HPDE6-E6E7 (cell line): ENCODE measurements around the gene MRPS2.
"Not testable (repeated sequence)": the region's sequence is repeated elsewhere in the genome, so short reads cannot be mapped to it uniquely, and the experiment has no call there.

Experiments used
- DNase-seq: peaks from one replicate; pipeline ENCODE4 v3.0.0; 2011; ENCODE audit warnings: missing footprints; ENCODE audit errors: extremely low spot score

The MRPS2 gene

GRCh38 chr9:135500525-135501260 is at the start of gene MRPS2:
TSS of gene MRPS2 (plus strand) at chr9:135500682. CDS start at chr9:135500711, 29 bp downstream.
- peak; percentile 75 for DNase-seq

GRCh38 chr9:135450956-135451355 is 49.5 kb upstream of the MRPS2 start:
- no peak for DNase-seq

GRCh38 chr9:135451909-135452308 is 48.6 kb upstream of the MRPS2 start:
- DNase-seq = not testable (repeated sequence)

GRCh38 chr9:135454737-135455136 is 45.7 kb upstream of the MRPS2 start:
- no peak for DNase-seq

- DNase-seq = no peak
These were observed 45.0 kb upstream of the MRPS2 start for GRCh38 chr9:135455401-135456030.

GRCh38 chr9:135456436-135457104 is 43.9 kb upstream of the MRPS2 start:
- no peak for DNase-seq

- not testable (repeated sequence) for DNase-seq
These were observed 42.0 kb upstream of the MRPS2 start for GRCh38 chr9:135458478-135458877.

GRCh38 chr9:135461936-135462335 is 38.5 kb upstream of the MRPS2 start:
- no peak for DNase-seq

GRCh38 chr9:135463140-135463539 is 37.3 kb upstream of the MRPS2 start:
- peak; percentile 49 for DNase-seq

GRCh38 chr9:135464181-135464580 is 36.3 kb upstream of the MRPS2 start:
- DNase-seq = no peak

GRCh38 chr9:135468854-135469521 is 31.5 kb upstream of the MRPS2 start:
- no peak for DNase-seq

- DNase-seq = no peak
These were observed 28.5 kb upstream of the MRPS2 start for GRCh38 chr9:135471791-135472640.

- DNase-seq = no peak
These were observed 26.4 kb upstream of the MRPS2 start for GRCh38 chr9:135473972-135474543.

- DNase-seq = no peak
These were observed 25.6 kb upstream of the MRPS2 start for GRCh38 chr9:135474915-135475314.

GRCh38 chr9:135476561-135477355 is 23.7 kb upstream of the MRPS2 start:
- DNase-seq = no peak

GRCh38 chr9:135478191-135478590 is 22.3 kb upstream of the MRPS2 start:
- DNase-seq = no peak

- no peak for DNase-seq
These were observed 21.5 kb upstream of the MRPS2 start for GRCh38 chr9:135478829-135479468.

- no peak for DNase-seq
These were observed 20.9 kb upstream of the MRPS2 start, which contains the start of gene PPP1R26 for GRCh38 chr9:135479469-135480052. TSS of gene PPP1R26 (plus strand) at chr9:135479782. CDS start at chr9:135484511, 4,729 bp downstream.
